Progenitor cell of endocrine pancreas (in vitro differentiated cells): ENCODE results near the gene ITGA4. TPM values are rescaled to one million over a fixed set of nuclear protein-coding genes. Genes with fewer than 3 reads are reported as not detected.
A peak's percentile ranks its signal among the peaks of the same experiment; 100 is the strongest.

Experiments
- DNase-seq: peaks from one replicate; pipeline ENCODE4 v3.0.0; 2021; ENCODE audit warnings: low spot score; ENCODE audit not compliant: unreplicated experiment
- H3K27ac Mint-ChIP-seq: 2 replicates; pipeline ENCODE4 v1.8.0; 2021; ENCODE audit warnings: mild to moderate bottlenecking, moderate library complexity, mixed read lengths
- H3K27me3 Mint-ChIP-seq: 2 replicates; pipeline ENCODE4 v1.8.0; 2021; ENCODE audit warnings: mixed read lengths
- H3K36me3 Mint-ChIP-seq: 2 replicates; pipeline ENCODE4 v1.8.0; 2022; ENCODE audit warnings: mixed read lengths; ENCODE audit not compliant: insufficient read depth
- H3K4me1 Mint-ChIP-seq: 2 replicates; pipeline ENCODE4 v1.8.0; 2021; ENCODE audit warnings: low read depth, mixed read lengths
- H3K4me3 Mint-ChIP-seq: 2 replicates; pipeline ENCODE4 v1.8.0; 2021; ENCODE audit warnings: low read depth, mild to moderate bottlenecking, moderate library complexity, mixed read lengths
- H3K9me3 Mint-ChIP-seq: 2 replicates; pipeline ENCODE4 v1.8.0; 2021; ENCODE audit warnings: low read depth, mixed read lengths
- total RNA-seq: library from RNA; stranded (reverse); gene quantifications from 2 replicates; pipeline ENCODE4 v1.2.1, GENCODE V29; 2021
- TF ChIP-seq, protein P1 (sequence below): fragments of 200-600 bp; sonication (generic); IDR thresholded peaks from one replicate; pipeline ENCODE4 v1.5.0; 2021; ENCODE audit warnings: antibody characterized with exemption, mild to moderate bottlenecking; ENCODE audit not compliant: unreplicated experiment

ITGA4 gene
- total RNA-seq, 1 donor from 2014 or later = 0.96 TPM

DNA sequence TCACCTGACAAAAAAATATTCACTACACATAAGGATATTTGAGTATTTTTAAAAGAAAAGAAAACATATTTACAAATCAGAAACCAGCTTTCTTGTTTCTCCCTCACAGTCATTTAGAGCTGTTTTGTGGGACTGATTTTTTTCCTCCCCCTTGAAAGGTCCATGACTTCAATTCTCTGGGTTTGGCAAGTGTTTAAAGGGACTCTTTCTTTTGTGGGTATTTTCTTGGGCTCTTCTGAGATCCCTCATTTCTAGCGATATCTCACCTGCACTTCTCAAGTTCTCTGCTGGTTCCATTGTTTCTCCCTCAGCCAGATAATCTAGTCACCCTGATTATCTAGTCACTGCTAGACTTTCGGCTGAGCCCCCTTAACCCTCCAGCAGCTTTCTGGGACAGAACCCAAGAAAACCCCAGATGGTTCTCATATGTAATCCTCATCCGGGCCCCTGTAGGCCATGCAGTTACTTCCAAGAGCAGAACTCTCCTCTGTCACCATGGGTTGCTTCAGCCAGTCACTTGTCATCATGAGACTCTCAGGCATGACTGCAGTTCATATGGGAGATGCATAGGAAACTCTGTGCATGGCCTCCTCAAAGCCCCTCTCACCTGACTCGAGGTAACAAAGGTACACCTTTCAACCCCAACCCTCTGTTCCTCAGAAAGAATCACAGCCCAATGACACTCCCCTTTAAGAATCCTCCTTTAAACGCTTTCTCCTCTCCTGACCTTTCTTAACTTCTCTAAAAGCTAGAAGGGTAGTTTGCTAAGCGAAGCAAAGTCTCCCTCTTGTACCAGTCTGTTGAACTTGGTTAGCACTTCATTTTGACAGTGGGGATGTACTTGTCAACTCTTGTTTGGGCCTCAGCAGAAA lies 36.7 kb upstream of the ITGA4 start:
- Mint-ChIP-seq H3K36me3 (no peaks in the 10 kb centered on the region), H3K27me3 (no peaks in the 10 kb centered on the region), H3K4me1 (peaks cover 2% of the 10 kb centered on the region), H3K9me3 (peaks cover 6% of the 10 kb centered on the region), H3K4me3 (no peak overlapping the region), H3K27ac (no peak overlapping the region)
- no peak for DNase-seq
- TF ChIP-seq, protein P1, sequence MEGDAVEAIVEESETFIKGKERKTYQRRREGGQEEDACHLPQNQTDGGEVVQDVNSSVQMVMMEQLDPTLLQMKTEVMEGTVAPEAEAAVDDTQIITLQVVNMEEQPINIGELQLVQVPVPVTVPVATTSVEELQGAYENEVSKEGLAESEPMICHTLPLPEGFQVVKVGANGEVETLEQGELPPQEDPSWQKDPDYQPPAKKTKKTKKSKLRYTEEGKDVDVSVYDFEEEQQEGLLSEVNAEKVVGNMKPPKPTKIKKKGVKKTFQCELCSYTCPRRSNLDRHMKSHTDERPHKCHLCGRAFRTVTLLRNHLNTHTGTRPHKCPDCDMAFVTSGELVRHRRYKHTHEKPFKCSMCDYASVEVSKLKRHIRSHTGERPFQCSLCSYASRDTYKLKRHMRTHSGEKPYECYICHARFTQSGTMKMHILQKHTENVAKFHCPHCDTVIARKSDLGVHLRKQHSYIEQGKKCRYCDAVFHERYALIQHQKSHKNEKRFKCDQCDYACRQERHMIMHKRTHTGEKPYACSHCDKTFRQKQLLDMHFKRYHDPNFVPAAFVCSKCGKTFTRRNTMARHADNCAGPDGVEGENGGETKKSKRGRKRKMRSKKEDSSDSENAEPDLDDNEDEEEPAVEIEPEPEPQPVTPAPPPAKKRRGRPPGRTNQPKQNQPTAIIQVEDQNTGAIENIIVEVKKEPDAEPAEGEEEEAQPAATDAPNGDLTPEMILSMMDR = no peak

DNA sequence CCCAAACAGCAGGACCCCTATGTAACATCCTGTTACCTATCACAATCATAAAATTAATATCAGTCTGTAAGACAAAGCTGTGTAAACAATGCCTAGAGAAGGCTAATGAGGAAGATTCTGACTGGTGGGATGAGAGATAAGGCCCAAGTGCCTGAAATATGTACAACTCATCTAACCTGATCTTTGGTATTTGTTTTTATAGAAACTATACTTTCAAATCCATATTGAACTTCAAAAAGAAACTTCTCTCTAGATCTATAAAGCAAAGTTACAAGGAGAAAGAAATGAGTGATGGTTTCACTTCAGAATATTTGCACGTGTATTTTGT lies 36.1 kb upstream of the ITGA4 start:
- Mint-ChIP-seq H3K4me3 (no peak overlapping the region), H3K9me3 (peaks cover under 1% of the 10 kb centered on the region), H3K36me3 (no peaks in the 10 kb centered on the region), H3K27ac (no peak overlapping the region), H3K27me3 (no peaks in the 10 kb centered on the region), H3K4me1 (peaks cover 2% of the 10 kb centered on the region)
- TF ChIP-seq, protein P1 = no peak
- DNase-seq = no peak

DNA sequence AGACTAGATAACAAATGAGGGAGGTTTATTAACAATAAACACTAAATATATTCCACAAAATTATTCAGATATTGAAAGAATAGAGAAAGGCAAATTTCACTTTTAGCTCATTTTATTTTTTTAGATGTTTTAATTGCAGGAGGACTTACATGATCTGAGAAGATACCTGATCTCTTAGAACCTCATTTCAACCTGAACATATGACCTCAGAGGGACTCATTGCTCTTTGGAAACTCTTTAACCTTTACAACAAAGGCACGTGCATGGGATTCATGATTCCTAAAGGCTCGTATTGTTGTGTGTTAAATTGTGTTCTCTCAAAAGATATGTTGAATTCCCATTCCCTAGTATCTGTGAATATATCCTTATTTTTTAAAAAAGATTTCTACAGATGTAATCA lies 35.7 kb upstream of the ITGA4 start:
- Mint-ChIP-seq H3K9me3 (no peaks in the 10 kb centered on the region), H3K36me3 (no peaks in the 10 kb centered on the region), H3K4me1 (peaks cover 2% of the 10 kb centered on the region), H3K4me3 (no peak overlapping the region), H3K27me3 (no peaks in the 10 kb centered on the region), H3K27ac (no peak overlapping the region)
- TF ChIP-seq, protein P1 = no peak
- DNase-seq = no peak

DNA sequence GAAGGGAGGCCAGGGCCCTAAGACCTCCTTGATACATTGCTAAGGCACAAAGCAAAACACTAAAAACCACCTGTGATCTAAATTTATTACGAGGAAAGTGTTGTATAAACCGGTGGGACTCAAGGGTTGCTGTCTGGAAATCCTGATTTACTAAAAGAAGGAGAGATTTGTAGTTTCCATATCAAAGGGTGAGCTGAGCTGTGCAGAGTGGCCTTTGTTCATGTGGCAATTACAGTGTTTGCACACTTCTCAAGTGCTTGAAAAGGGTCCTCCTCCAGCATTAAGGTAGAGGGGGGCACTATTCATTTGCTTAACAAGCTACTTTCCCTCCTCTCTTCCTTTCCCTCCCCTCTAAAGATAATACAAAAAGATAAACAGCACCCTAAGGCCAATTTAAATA lies 30.5 kb upstream of the ITGA4 start:
- no peaks in the 10 kb centered on the region for H3K9me3 Mint-ChIP-seq
- no peak overlapping the region for H3K4me3 Mint-ChIP-seq
- TF ChIP-seq, protein P1 = no peak
- no peak overlapping the region for H3K27ac Mint-ChIP-seq
- H3K4me1 Mint-ChIP-seq = peaks cover 8% of the 10 kb centered on the region
- H3K27me3 Mint-ChIP-seq = no peaks in the 10 kb centered on the region
- H3K36me3 Mint-ChIP-seq = no peaks in the 10 kb centered on the region
- DNase-seq = no peak

DNA sequence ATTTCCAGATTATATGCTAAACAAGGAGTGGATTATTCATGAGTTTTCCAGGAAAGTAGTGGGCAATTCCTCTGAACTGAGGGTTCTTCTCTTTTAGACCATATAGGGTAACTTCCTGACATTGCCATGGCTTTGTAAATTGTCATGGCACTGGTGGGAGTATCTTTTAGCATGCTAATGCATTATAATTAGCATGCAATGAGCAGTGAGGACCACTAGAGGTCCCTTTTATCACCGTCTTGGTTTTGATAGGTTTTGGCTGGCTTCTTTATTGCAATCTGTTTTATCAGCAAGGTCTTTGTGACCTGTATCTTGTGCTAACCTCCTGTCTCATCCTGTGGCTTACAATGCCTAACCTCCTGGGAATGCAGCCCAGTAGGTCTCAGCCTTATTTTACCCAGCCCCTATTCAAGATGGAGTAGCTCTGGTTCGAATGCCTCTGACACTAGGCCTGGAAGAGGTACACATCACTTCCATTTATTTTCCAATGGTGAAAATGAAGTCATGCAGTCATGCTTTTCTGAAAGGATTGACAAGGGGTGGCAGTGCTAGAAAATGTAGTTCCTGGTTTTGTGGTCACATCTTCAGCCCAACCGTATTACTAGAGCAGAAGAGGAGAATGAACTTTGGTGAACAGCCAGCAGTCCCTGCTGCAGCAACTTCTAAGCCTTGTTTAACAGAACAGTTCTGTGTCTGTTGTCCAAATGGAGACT lies 26.6 kb upstream of the ITGA4 start:
- no peak for DNase-seq
- no peak overlapping the region for H3K4me3 Mint-ChIP-seq

More for the DNA sequence above, 26.6 kb upstream of the ITGA4 start:
- no peak overlapping the region for H3K27ac Mint-ChIP-seq
- TF ChIP-seq, protein P1 = peak; percentile 32
- H3K27me3 Mint-ChIP-seq = no peaks in the 10 kb centered on the region
- H3K9me3 Mint-ChIP-seq = peaks cover 8% of the 10 kb centered on the region
- H3K36me3 Mint-ChIP-seq = no peaks in the 10 kb centered on the region
- peaks cover 6% of the 10 kb centered on the region for H3K4me1 Mint-ChIP-seq
